ENCODE data around the gene MTARC1. TPM values are rescaled to one million over a fixed set of nuclear protein-coding genes. Genes with fewer than 3 reads are reported as not detected.

MTARC1 gene
- total and polyA plus RNA-seq, 2 donors, result 8.9 to 12.2 TPM

GRCh38 chr1:220803401-220804201 lies 16.9 kb downstream of the MTARC1 start:
- DNase-seq (ENCODE audit: extremely low spot score), result no peak
- H3K36me3 ChIP-seq (ENCODE audit: insufficient read depth), result no peaks in the 10 kb centered on the region
- no peak overlapping the region for H3K4me3 ChIP-seq (ENCODE audit: low read depth, low read length)
- no peaks in the 10 kb centered on the region for H3K4me1 ChIP-seq (ENCODE audit: insufficient read depth)
- no peak overlapping the region for H3K27ac ChIP-seq (ENCODE audit: low read depth)
- 53% methylated on average over 10 of the region's 10 CpGs for WGBS

GRCh38 chr1:220804202-220804586 lies 17.5 kb downstream of the MTARC1 start:
- H3K4me3 ChIP-seq (ENCODE audit: low read depth, low read length), result no peak overlapping the region
- no peak overlapping the region for H3K27ac ChIP-seq (ENCODE audit: low read depth)

GRCh38 chr1:220806408-220806807 lies 19.7 kb downstream of the MTARC1 start:
- Histone ChIP-seq H3K4me3 (ENCODE audit: low read depth, low read length) (no peak overlapping the region), H3K36me3 (ENCODE audit: insufficient read depth) (no peaks in the 10 kb centered on the region), H3K27ac (ENCODE audit: low read depth) (no peak overlapping the region), H3K4me1 (ENCODE audit: insufficient read depth) (no peaks in the 10 kb centered on the region)
- no peak for DNase-seq (ENCODE audit: extremely low spot score)
- WGBS, result 95% methylated on average over 4 of the region's 4 CpGs

More at GRCh38 chr1:220804202-220804586, 17.5 kb downstream of the MTARC1 start:
- no peak for DNase-seq (ENCODE audit: extremely low spot score)
- 29% methylated on average over 5 of the region's 5 CpGs for WGBS
- Histone ChIP-seq H3K36me3 (ENCODE audit: insufficient read depth) (no peaks in the 10 kb centered on the region), H3K4me1 (ENCODE audit: insufficient read depth) (no peaks in the 10 kb centered on the region)

GRCh38 chr1:220807726-220808125 lies 21.0 kb downstream of the MTARC1 start:
- Histone ChIP-seq H3K36me3 (ENCODE audit: insufficient read depth) (no peaks in the 10 kb centered on the region), H3K4me1 (ENCODE audit: insufficient read depth) (no peaks in the 10 kb centered on the region), H3K4me3 (ENCODE audit: low read depth, low read length) (no peak overlapping the region), H3K27ac (ENCODE audit: low read depth) (no peak overlapping the region)
- no peak for DNase-seq (ENCODE audit: extremely low spot score)
- WGBS, result 59% methylated on average over 6 of the region's 6 CpGs

GRCh38 chr1:220808345-220809186 lies 21.9 kb downstream of the MTARC1 start:
- Histone ChIP-seq H3K4me1 (ENCODE audit: insufficient read depth) (no peaks in the 10 kb centered on the region), H3K4me3 (ENCODE audit: low read depth, low read length) (no peak overlapping the region), H3K27ac (ENCODE audit: low read depth) (no peak overlapping the region), H3K36me3 (ENCODE audit: insufficient read depth) (no peaks in the 10 kb centered on the region)
- no peak for DNase-seq (ENCODE audit: extremely low spot score)
- WGBS, result 59% methylated on average over 11 of the region's 11 CpGs

- H3K4me1 ChIP-seq (ENCODE audit: insufficient read depth), result no peaks in the 10 kb centered on the region
- no peaks in the 10 kb centered on the region for H3K36me3 ChIP-seq (ENCODE audit: insufficient read depth)
- no peak for DNase-seq (ENCODE audit: extremely low spot score)
- 93% methylated on average over 6 of the region's 6 CpGs for WGBS
- H3K27ac ChIP-seq (ENCODE audit: low read depth), result no peak overlapping the region
- H3K4me3 ChIP-seq (ENCODE audit: low read depth, low read length), result no peak overlapping the region
Measured at GRCh38 chr1:220809187-220809550, 22.5 kb downstream of the MTARC1 start.

- Histone ChIP-seq H3K4me3 (ENCODE audit: low read depth, low read length) (no peak overlapping the region), H3K36me3 (ENCODE audit: insufficient read depth) (no peaks in the 10 kb centered on the region), H3K4me1 (ENCODE audit: insufficient read depth) (no peaks in the 10 kb centered on the region), H3K27ac (ENCODE audit: low read depth) (no peak overlapping the region)
- 79% methylated on average over 8 of the region's 8 CpGs for WGBS
- DNase-seq (ENCODE audit: extremely low spot score), result no peak
Measured at GRCh38 chr1:220809704-220810103, 23.0 kb downstream of the MTARC1 start.

GRCh38 chr1:220810179-220810653 lies 23.5 kb downstream of the MTARC1 start:
- no peak for DNase-seq (ENCODE audit: extremely low spot score)
- Histone ChIP-seq H3K36me3 (ENCODE audit: insufficient read depth) (no peaks in the 10 kb centered on the region), H3K27ac (ENCODE audit: low read depth) (no peak overlapping the region), H3K4me3 (ENCODE audit: low read depth, low read length) (no peak overlapping the region), H3K4me1 (ENCODE audit: insufficient read depth) (no peaks in the 10 kb centered on the region)
- 19% methylated on average over 20 of the region's 20 CpGs for WGBS

GRCh38 chr1:220810963-220811362 lies 24.2 kb downstream of the MTARC1 start:
- Histone ChIP-seq H3K36me3 (ENCODE audit: insufficient read depth) (no peaks in the 10 kb centered on the region), H3K4me1 (ENCODE audit: insufficient read depth) (no peaks in the 10 kb centered on the region), H3K27ac (ENCODE audit: low read depth) (no peak overlapping the region), H3K4me3 (ENCODE audit: low read depth, low read length) (no peak overlapping the region)
- 65% methylated on average over 2 of the region's 2 CpGs for WGBS
- no peak for DNase-seq (ENCODE audit: extremely low spot score)

GRCh38 chr1:220811695-220812094 lies 25.0 kb downstream of the MTARC1 start:
- 92% methylated on average over 5 of the region's 5 CpGs for WGBS
- Histone ChIP-seq H3K36me3 (ENCODE audit: insufficient read depth) (no peaks in the 10 kb centered on the region), H3K4me1 (ENCODE audit: insufficient read depth) (no peaks in the 10 kb centered on the region), H3K4me3 (ENCODE audit: low read depth, low read length) (no peak overlapping the region), H3K27ac (ENCODE audit: low read depth) (no peak overlapping the region)
- DNase-seq (ENCODE audit: extremely low spot score), result no peak

GRCh38 chr1:220812308-220812707 lies 25.6 kb downstream of the MTARC1 start:
- H3K4me3 ChIP-seq (ENCODE audit: low read depth, low read length), result no peak overlapping the region
- DNase-seq (ENCODE audit: extremely low spot score), result no peak
- H3K36me3 ChIP-seq (ENCODE audit: insufficient read depth), result no peaks in the 10 kb centered on the region
- WGBS, result 68% methylated on average over 6 of the region's 6 CpGs
- no peaks in the 10 kb centered on the region for H3K4me1 ChIP-seq (ENCODE audit: insufficient read depth)
- H3K27ac ChIP-seq (ENCODE audit: low read depth), result no peak overlapping the region

- DNase-seq (ENCODE audit: extremely low spot score), result no peak
- no peak overlapping the region for H3K27ac ChIP-seq (ENCODE audit: low read depth)
- H3K4me1 ChIP-seq (ENCODE audit: insufficient read depth), result no peaks in the 10 kb centered on the region
- no peak overlapping the region for H3K4me3 ChIP-seq (ENCODE audit: low read depth, low read length)
- WGBS, result 93% methylated on average over 12 of the region's 12 CpGs
- no peaks in the 10 kb centered on the region for H3K36me3 ChIP-seq (ENCODE audit: insufficient read depth)
Measured at GRCh38 chr1:220813013-220813412, 26.3 kb downstream of the MTARC1 start.

- Histone ChIP-seq H3K4me3 (ENCODE audit: low read depth, low read length) (no peak overlapping the region), H3K27ac (ENCODE audit: low read depth) (no peak overlapping the region), H3K4me1 (ENCODE audit: insufficient read depth) (no peaks in the 10 kb centered on the region), H3K36me3 (ENCODE audit: insufficient read depth) (no peaks in the 10 kb centered on the region)
- WGBS, result 57% methylated on average over 2 of the region's 2 CpGs
- DNase-seq (ENCODE audit: extremely low spot score), result no peak
Measured at GRCh38 chr1:220815409-220815808, 28.7 kb downstream of the MTARC1 start.

GRCh38 chr1:220817907-220818306 lies 31.2 kb downstream of the MTARC1 start:
- DNase-seq (ENCODE audit: extremely low spot score), result no peak
- H3K4me1 ChIP-seq (ENCODE audit: insufficient read depth), result no peaks in the 10 kb centered on the region
- WGBS, result 44% methylated on average over 1 of the region's 1 CpG
- H3K4me3 ChIP-seq (ENCODE audit: low read depth, low read length), result no peak overlapping the region
- H3K27ac ChIP-seq (ENCODE audit: low read depth), result no peak overlapping the region
- H3K36me3 ChIP-seq (ENCODE audit: insufficient read depth), result no peaks in the 10 kb centered on the region

Measured in urinary bladder (tissue), 4 donors.